Placental pericyte (primary cell): ENCODE results near the gene THTPA. TPM values are rescaled to one million over a fixed set of nuclear protein-coding genes. Genes with fewer than 3 reads are reported as not detected.

Experiments
- total RNA-seq: library from RNA; depleted of rRNA; stranded (reverse); fragments of >200 nt; gene quantifications from 2 replicates; pipeline ENCODE4 v1.2.3, GENCODE V29; 2012

Gene THTPA
- total RNA-seq, result 14.7 and 20.6 TPM in 2 replicates

GRCh38 chr14:23555882-23556699, at the start of gene THTPA:
THTPA (plus strand) TSS chr14:23556271; CDS start chr14:23556758, 487 bp downstream.

GRCh38 chr14:23551266-23552028, 4.6 kb upstream of the THTPA start, which contains the start of gene ZFHX2:
ZFHX2 (minus strand) TSS chr14:23551765; CDS start chr14:23535325, 16,440 bp downstream.

GRCh38 chr14:23567186-23568020, 11.3 kb downstream of the THTPA start, which contains the start of gene AP1G2:
AP1G2 (minus strand) TSS chr14:23567791; CDS start chr14:23567314, 477 bp downstream.

GRCh38 chr14:23578560-23579310, 22.7 kb downstream of the THTPA start, which contains the start of gene JPH4:
JPH4 (minus strand) TSS chr14:23578790; CDS start chr14:23577453, 1,337 bp downstream.

Other genes starting within 250 kb of the THTPA start
- 18.4 and 21.6 TPM in 2 replicates for gene BCL2L2, start 249.4 kb upstream of the THTPA start, total RNA-seq
- 43.1 and 64.4 TPM in 2 replicates for gene PABPN1, start 234.8 kb upstream of the THTPA start, total RNA-seq
- 7.3 and 7.7 TPM in 2 replicates for gene SLC22A17, start 203.4 kb upstream of the THTPA start, total RNA-seq
- 1.5 and 3.3 TPM in 2 replicates for gene EFS, start 191.1 kb upstream of the THTPA start, total RNA-seq
- gene IL25, start 183.5 kb upstream of the THTPA start, total RNA-seq, result not detected in 2 replicates
- gene CMTM5, start 179.2 kb upstream of the THTPA start, total RNA-seq, result not detected in 2 replicates
- not detected in 2 replicates for gene MYH6, start 148.0 kb upstream of the THTPA start, total RNA-seq
- not detected in 2 replicates for gene MYH7, start 120.6 kb upstream of the THTPA start, total RNA-seq
- gene NGDN, start 86.6 kb upstream of the THTPA start, total RNA-seq, result 35.8 and 56.2 TPM in 2 replicates
- gene ZFHX2, start 4.5 kb upstream of the THTPA start, total RNA-seq, result 0.14 and 0.22 TPM in 2 replicates
- 10.5 and 12.6 TPM in 2 replicates for gene AP1G2, start 11.5 kb downstream of the THTPA start, total RNA-seq
- not detected in 2 replicates for gene JPH4, start 22.5 kb downstream of the THTPA start, total RNA-seq
- not detected in 2 replicates for gene DHRS2, start 80.1 kb downstream of the THTPA start, total RNA-seq